Measurements from ENCODE around the gene IKZF5. TPM values are rescaled to one million over a fixed set of nuclear protein-coding genes. Genes with fewer than 3 reads are reported as not detected.

IKZF5 gene
- total and polyA plus RNA-seq, 2 of the 4 experiments (the other 2 are of a cell fraction), result 2.9 to 4.4 TPM

DNA sequence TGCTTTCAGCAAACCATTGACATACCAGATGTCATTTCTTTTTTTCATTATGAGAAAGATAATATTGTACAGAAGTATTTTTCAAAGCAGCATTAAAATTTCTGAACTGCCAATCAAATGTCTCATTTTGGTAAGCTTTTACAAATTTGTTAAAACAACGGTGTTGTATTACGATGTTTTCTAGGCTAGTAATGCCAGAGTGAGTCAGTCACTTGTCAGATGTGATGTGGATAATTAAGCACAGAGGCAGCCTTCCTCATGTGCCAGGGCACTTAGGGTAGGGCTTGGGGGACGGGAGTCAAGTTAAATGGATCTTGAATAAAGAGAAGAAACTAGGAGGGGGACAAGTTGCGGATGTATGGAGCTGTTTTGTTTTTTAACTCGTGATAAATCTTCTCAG is 18.3 kb downstream of the IKZF5 start:
- no peak overlapping the region for H2AK9ac ChIP-seq (replicated peaks; ENCODE audit: low read depth, low read length, poor library complexity)
- H3K56ac ChIP-seq (ENCODE audit: extremely low read depth, insufficient read depth, low read length), result no peak overlapping the region
- H3K9me3 ChIP-seq (ENCODE audit: control insufficient read depth, insufficient read depth, low read length), result no peaks in the 10 kb centered on the region
- H4K8ac ChIP-seq (ENCODE audit: low read depth in 2 of 2, low read length in 2 of 2), result no peak overlapping the region
- intact Hi-C loops (cut with micrococcal nuclease) (no loop called here), in situ Hi-C loops (cut with MboI; ENCODE audit: low sequenced_read_pairs) (no loop called here), dilution Hi-C loops (cut with HindIII; ENCODE audit: low sequenced_read_pairs, unreplicated experiment) (no loop called here)
- ChIA-PET CTCF (interaction anchor here (3.5 kb wide), 1 partner anchor 10 kb away, joined by 13 read pairs; the partner anchor contains the start of gene PSTK), POLR2A (ENCODE audit: unreplicated experiment) (no interaction called here)
- no peak overlapping the region for H2BK5ac ChIP-seq (ENCODE audit: low read depth, low read length, poor library complexity, severe bottlenecking)
- H3K36me3 ChIP-seq (ENCODE audit: control insufficient read depth, insufficient read depth, low read length), result peaks cover 9% of the 10 kb centered on the region
- H3K14ac ChIP-seq (replicated peaks; ENCODE audit: low read depth, low read length), result no peak overlapping the region
- H2BK120ac ChIP-seq (ENCODE audit: low read depth, low read length), result no peak overlapping the region
- no peak overlapping the region for H3K23ac ChIP-seq (ENCODE audit: low read depth, low read length)
- no peak overlapping the region for H4K5ac ChIP-seq (ENCODE audit: low read depth, low read length)
- no peak overlapping the region for H3K27ac ChIP-seq (ENCODE audit: insufficient read depth, low read length)
- ATAC-seq (ENCODE audit: low read depth) (no peak), DNase-seq (no peak)
- WGBS, 2 experiments (ENCODE audit: extremely low coverage in 2 of 2, insufficient read length in 1 of 2), result 0% methylated on average over 1 of the region's 5 CpGs; no CpG with 5 or more reads in 1 of the 2 experiments
- no peak overlapping the region for H3K4ac ChIP-seq (ENCODE audit: low read depth, low read length)
- H4K91ac ChIP-seq (ENCODE audit: insufficient read depth, low read depth, low read length), result no peak overlapping the region
- H3K4me2 ChIP-seq (ENCODE audit: low read depth, low read length), result no peak overlapping the region
- H3K4me1 ChIP-seq (ENCODE audit: control insufficient read depth, insufficient read depth, low read length), result no peaks in the 10 kb centered on the region
- H3K9ac ChIP-seq (ENCODE audit: low read depth, low read length), result no peak overlapping the region
- peaks cover 1 to 4% of the 10 kb centered on the region in 2 experiments; a peak in 1 of 4 replicates for H3K79me1 ChIP-seq (ENCODE audit: low read depth in 1 of 2, low read length in 2 of 2)
- no peaks in the 10 kb centered on the region for H4K20me1 ChIP-seq (ENCODE audit: insufficient read depth, low read length)
- BruUV-seq (replicated peaks), result no TSS peak
- H3K27me3 ChIP-seq (ENCODE audit: control insufficient read depth, insufficient read depth, low read length), result no peaks in the 10 kb centered on the region
- no peak overlapping the region for H2BK20ac ChIP-seq (ENCODE audit: low read depth, low read length)
- TF ChIP-seq BHLHE40 (IDR thresholded peaks at IDR 0.05; ENCODE audit: low read depth, low read length) (no peak), RCOR1 (IDR thresholded peaks at IDR 0.05; ENCODE audit: insufficient replicate concordance, low read length) (no peak), MAZ (IDR thresholded peaks at IDR 0.05; ENCODE audit: borderline replicate concordance, low read depth, low read length) (no peak), RAD21 (IDR thresholded peaks at IDR 0.05; ENCODE audit: low read length) (no peak), CHD1 (IDR thresholded peaks at IDR 0.05; ENCODE audit: low read depth, low read length) (no peak), FOS (IDR thresholded peaks at IDR 0.05; ENCODE audit: low read depth, low read length) (no peak), SMC3 (IDR thresholded peaks at IDR 0.05; ENCODE audit: low read depth, low read length) (no peak), RFX5 (IDR thresholded peaks at IDR 0.05; ENCODE audit: low read depth, low read length) (no peak), NFE2L2 (IDR thresholded peaks at IDR 0.05; ENCODE audit: low read depth, low read length) (no peak), MXI1 (IDR thresholded peaks at IDR 0.05; ENCODE audit: borderline replicate concordance, low read depth, low read length) (no peak)
- TF ChIP-seq, protein P1, sequence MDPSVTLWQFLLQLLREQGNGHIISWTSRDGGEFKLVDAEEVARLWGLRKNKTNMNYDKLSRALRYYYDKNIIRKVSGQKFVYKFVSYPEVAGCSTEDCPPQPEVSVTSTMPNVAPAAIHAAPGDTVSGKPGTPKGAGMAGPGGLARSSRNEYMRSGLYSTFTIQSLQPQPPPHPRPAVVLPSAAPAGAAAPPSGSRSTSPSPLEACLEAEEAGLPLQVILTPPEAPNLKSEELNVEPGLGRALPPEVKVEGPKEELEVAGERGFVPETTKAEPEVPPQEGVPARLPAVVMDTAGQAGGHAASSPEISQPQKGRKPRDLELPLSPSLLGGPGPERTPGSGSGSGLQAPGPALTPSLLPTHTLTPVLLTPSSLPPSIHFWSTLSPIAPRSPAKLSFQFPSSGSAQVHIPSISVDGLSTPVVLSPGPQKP (IDR thresholded peaks at IDR 0.05; ENCODE audit: borderline replicate concordance, low read depth, low read length), result no peak
- TF ChIP-seq, protein P2, sequence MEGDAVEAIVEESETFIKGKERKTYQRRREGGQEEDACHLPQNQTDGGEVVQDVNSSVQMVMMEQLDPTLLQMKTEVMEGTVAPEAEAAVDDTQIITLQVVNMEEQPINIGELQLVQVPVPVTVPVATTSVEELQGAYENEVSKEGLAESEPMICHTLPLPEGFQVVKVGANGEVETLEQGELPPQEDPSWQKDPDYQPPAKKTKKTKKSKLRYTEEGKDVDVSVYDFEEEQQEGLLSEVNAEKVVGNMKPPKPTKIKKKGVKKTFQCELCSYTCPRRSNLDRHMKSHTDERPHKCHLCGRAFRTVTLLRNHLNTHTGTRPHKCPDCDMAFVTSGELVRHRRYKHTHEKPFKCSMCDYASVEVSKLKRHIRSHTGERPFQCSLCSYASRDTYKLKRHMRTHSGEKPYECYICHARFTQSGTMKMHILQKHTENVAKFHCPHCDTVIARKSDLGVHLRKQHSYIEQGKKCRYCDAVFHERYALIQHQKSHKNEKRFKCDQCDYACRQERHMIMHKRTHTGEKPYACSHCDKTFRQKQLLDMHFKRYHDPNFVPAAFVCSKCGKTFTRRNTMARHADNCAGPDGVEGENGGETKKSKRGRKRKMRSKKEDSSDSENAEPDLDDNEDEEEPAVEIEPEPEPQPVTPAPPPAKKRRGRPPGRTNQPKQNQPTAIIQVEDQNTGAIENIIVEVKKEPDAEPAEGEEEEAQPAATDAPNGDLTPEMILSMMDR (conservative IDR thresholded peaks at IDR 0.05; ENCODE audit: low read depth, low read length), result no peak
- H3K4me3 ChIP-seq (ENCODE audit: insufficient read depth, low read depth, low read length), result no peak overlapping the region
- H2BK15ac ChIP-seq (ENCODE audit: low read depth, low read length), result no peak overlapping the region
- H3K9me1 ChIP-seq (ENCODE audit: insufficient read depth, low read length), result no peaks in the 10 kb centered on the region; the same call in 1 of the 2 replicates
- H2AK5ac ChIP-seq (ENCODE audit: low read depth, low read length), result no peak overlapping the region
- no peak overlapping the region for H2AFZ ChIP-seq (replicated peaks; ENCODE audit: low read length, poor library complexity)
- H3K18ac ChIP-seq (ENCODE audit: low read depth, low read length), result no peak overlapping the region

Measured in IMR-90 (cell line).